ENCODE measurements around the gene MST1R.
"Not testable (repeated sequence)": the region's sequence is repeated elsewhere in the genome, so short reads cannot be mapped to it uniquely, and the experiment has no call there.

Gene MST1R

GRCh38 chr3:49926117-49926728 lies 22.6 kb upstream of the MST1R start:
- Mint-ChIP-seq H3K4me1 (peaks cover 23% of the 10 kb centered on the region), H3K4me3 (no peak overlapping the region), H3K27ac (no peak overlapping the region), H3K9me3 (no peaks in the 10 kb centered on the region), H3K36me3 (peaks cover 2% of the 10 kb centered on the region), H3K27me3 (no peaks in the 10 kb centered on the region)
- DNase-seq = no peak
- CTCF ChIA-PET = no interaction called here

GRCh38 chr3:49925485-49925884 lies 21.8 kb upstream of the MST1R start:
- no peaks in the 10 kb centered on the region for H3K27me3 Mint-ChIP-seq
- H3K27ac Mint-ChIP-seq = no peak overlapping the region
- CTCF ChIA-PET = no interaction called here
- H3K4me1 Mint-ChIP-seq = peaks cover 20% of the 10 kb centered on the region
- H3K4me3 Mint-ChIP-seq = no peak overlapping the region
- no peaks in the 10 kb centered on the region for H3K9me3 Mint-ChIP-seq
- peaks cover 2% of the 10 kb centered on the region for H3K36me3 Mint-ChIP-seq
- no peak for DNase-seq

DNA sequence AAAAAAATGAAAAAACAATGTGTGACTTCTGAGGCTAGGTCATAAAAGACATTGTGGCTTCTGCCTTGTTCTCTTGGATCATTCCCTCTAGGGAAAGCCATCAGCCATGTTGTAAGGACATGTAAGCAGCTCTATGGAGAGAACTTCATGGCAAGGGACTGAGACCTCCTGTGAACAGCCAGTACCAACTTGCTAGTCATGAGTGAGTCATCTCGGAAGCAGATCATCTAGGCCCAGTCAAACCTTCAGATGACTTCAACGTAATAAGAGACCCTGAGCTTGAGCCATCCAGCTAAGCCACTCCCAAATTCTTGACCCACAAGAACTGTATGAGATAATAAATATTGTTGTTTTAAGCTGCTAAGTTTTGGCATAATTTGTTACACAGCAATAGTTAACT lies 21.0 kb upstream of the MST1R start:
- DNase-seq = no peak
- no peaks in the 10 kb centered on the region for H3K9me3 Mint-ChIP-seq
- CTCF ChIA-PET = interaction anchor here (1.1 kb wide), 1 partner anchor 16 kb away, joined by 3 read pairs; no protein-coding TSS in a partner anchor
- peaks cover 14% of the 10 kb centered on the region for H3K4me1 Mint-ChIP-seq
- no peaks in the 10 kb centered on the region for H3K27me3 Mint-ChIP-seq
- no peak overlapping the region for H3K27ac Mint-ChIP-seq
- H3K36me3 Mint-ChIP-seq = peaks cover 5% of the 10 kb centered on the region
- no peak overlapping the region for H3K4me3 Mint-ChIP-seq

DNA sequence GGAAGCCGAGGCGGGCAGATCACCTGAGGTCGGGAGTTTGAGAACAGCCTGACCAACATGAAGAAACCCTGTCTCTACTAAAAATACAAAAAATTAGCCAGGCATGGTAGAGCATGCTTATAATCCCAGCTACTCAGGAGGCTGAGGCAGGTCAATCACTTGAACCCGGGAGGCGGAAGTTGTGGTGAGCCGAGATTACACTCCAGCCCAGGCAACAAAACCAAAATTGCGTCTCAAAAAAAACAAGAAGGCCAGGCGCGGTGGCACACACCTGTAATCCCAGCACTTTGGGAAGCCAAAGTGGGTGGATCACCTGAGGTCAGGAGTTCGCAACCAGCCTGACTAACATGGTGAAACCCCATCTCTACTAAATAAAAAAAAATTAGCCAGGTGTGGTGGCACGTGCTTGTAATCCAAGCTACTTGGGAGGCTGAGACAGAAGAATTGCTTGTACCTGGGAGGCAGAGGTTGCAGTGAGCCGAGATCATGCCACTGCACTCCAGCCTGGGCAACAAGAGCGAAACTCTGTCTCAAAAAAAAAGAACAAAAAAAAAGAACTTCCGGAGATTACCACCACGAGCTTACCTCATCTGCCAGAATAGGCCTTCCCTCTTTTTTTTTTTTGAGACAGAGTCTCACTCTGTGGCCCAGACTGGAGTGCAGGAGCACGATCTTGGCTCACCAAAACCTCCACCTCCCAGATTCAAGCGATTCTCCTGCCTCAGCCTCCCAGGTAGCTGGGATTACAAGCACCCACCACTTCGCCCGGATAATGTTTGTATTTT lies 14.3 kb upstream of the MST1R start:
- H3K36me3 Mint-ChIP-seq, H3K9me3 Mint-ChIP-seq, H3K4me1 Mint-ChIP-seq, H3K4me3 Mint-ChIP-seq, H3K27me3 Mint-ChIP-seq, DNase-seq: not testable (repeated sequence)
- H3K27ac Mint-ChIP-seq = peak overlapping the region; percentile 73
- CTCF ChIA-PET = interaction anchor here (2.0 kb wide), 1 partner anchor 10 kb away, joined by 5 read pairs; no protein-coding TSS in a partner anchor

DNA sequence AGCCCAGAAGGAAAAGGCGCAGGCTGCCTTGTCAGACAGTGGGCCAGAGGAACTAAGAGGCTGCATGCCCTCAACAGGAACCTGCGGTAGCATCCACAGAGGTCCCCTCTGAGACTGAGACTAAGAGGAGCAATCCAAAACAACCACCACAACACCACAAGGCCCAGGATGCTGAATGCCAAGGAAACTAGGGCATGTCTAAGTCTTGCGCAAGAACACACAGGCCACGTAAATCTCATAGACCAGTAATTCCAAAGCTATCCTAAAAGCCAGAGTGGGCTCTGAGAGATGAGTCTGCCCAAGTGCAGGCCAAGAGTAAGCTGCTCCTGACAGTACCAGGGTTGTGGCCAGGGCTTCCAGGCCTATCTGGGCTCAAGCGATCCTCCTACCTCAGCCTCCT lies 13.0 kb upstream of the MST1R start:
- Mint-ChIP-seq H3K4me3 (no peak overlapping the region), H3K27ac (no peak overlapping the region), H3K27me3 (no peaks in the 10 kb centered on the region), H3K9me3 (no peaks in the 10 kb centered on the region), H3K4me1 (peaks cover 5% of the 10 kb centered on the region), H3K36me3 (peaks cover 12% of the 10 kb centered on the region)
- CTCF ChIA-PET = interaction anchor here (2.0 kb wide), 1 partner anchor 9 kb away, joined by 5 read pairs; no protein-coding TSS in a partner anchor
- no peak for DNase-seq

DNA sequence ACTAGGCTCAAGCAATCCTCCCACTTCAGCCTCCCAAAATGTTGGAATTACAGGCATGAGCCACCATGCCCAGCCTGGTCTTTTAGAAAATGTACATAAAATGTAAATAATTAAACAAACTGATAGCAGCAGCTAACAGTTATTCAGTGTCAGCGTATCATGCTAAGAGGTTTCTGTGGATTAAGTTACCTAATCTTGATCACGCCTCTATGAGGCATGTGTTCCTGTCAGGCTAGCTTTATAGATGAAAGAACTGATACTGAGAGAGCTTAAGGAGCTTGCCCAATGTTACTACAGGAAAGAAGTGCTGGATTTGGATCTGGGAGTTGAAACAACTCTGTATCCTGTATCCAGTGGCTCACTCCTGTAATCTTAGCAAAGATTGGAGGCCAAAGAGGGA lies 11.2 kb upstream of the MST1R start:
- no peaks in the 10 kb centered on the region for H3K27me3 Mint-ChIP-seq
- CTCF ChIA-PET = interaction anchor here (0.7 kb wide), 1 partner anchor 243 kb away, joined by 4 read pairs; no protein-coding TSS in a partner anchor
- no peak for DNase-seq
- peaks cover 13% of the 10 kb centered on the region for H3K36me3 Mint-ChIP-seq
- H3K27ac Mint-ChIP-seq = no peak overlapping the region
- H3K9me3 Mint-ChIP-seq = no peaks in the 10 kb centered on the region
- peaks cover 5% of the 10 kb centered on the region for H3K4me1 Mint-ChIP-seq
- no peak overlapping the region for H3K4me3 Mint-ChIP-seq

DNA sequence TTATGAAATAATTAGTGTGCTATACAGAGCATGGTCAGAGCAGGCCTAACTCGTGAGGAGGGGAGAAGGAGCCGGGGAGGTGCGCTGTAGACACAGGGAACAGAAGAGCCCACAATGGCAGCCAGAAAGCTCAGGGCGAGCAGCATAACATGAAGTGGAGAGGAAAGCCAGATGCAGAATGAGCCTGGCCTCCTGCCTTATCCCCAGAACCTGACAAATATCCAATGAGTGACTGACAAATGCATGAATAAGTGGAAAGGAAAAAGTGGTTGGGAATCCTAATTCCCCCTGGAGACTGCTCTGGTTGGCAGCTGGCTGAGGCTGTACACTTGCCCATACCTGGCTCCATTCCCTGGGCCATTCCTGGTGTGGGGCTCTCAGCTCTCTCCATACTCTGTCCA lies 9.2 kb upstream of the MST1R start:
- CTCF ChIA-PET = interaction anchor here (0.5 to 1.5 kb wide), 2 partner anchors 74 to 134 kb away, joined by 3 to 6 read pairs; no protein-coding TSS in a partner anchor
- H3K27me3 Mint-ChIP-seq = no peaks in the 10 kb centered on the region
- no peaks in the 10 kb centered on the region for H3K4me1 Mint-ChIP-seq
- DNase-seq = no peak
- no peak overlapping the region for H3K27ac Mint-ChIP-seq
- H3K9me3 Mint-ChIP-seq = no peaks in the 10 kb centered on the region
- H3K36me3 Mint-ChIP-seq = peaks cover 13% of the 10 kb centered on the region
- no peak overlapping the region for H3K4me3 Mint-ChIP-seq

- Mint-ChIP-seq H3K4me1 (peaks cover 7% of the 10 kb centered on the region), H3K27ac (no peak overlapping the region), H3K27me3 (no peaks in the 10 kb centered on the region), H3K4me3 (no peak overlapping the region), H3K9me3 (no peaks in the 10 kb centered on the region), H3K36me3 (peaks cover 8% of the 10 kb centered on the region)
- CTCF ChIA-PET = interaction anchor here (1.0 kb wide), 1 partner anchor 110 kb away, joined by 3 read pairs; no protein-coding TSS in a partner anchor
- DNase-seq = no peak
Observed at GRCh38 chr3:49911611-49912010, 7.9 kb upstream of the MST1R start.

DNA sequence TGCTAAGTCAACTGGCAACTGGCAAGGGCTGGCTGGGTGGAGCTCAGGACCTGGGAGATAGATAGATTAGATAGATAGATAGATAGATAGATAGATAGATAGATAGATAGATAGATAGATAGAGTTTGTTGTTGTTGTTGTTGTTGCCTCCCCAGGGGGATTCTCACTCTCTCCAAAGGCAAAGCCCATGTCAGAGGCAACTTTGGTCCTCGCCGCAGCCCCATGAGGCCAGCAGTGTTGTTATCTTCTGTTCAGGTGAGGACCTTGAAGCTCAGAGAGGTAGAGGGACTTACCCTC lies 7.4 kb upstream of the MST1R start:
- Mint-ChIP-seq H3K27ac (no peak overlapping the region), H3K4me3 (no peak overlapping the region), H3K4me1 (peaks cover 12% of the 10 kb centered on the region), H3K36me3 (peaks cover 7% of the 10 kb centered on the region), H3K9me3 (no peaks in the 10 kb centered on the region), H3K27me3 (no peaks in the 10 kb centered on the region)
- CTCF ChIA-PET = interaction anchor here (1.0 kb wide), 1 partner anchor 110 kb away, joined by 3 read pairs; no protein-coding TSS in a partner anchor
- DNase-seq = no peak

- Mint-ChIP-seq H3K27ac (no peak overlapping the region), H3K36me3 (peaks cover 7% of the 10 kb centered on the region), H3K4me3 (no peak overlapping the region), H3K9me3 (no peaks in the 10 kb centered on the region), H3K27me3 (no peaks in the 10 kb centered on the region), H3K4me1 (peaks cover 17% of the 10 kb centered on the region)
- CTCF ChIA-PET = interaction anchor here (0.9 to 1.0 kb wide), 2 partner anchors 70 to 109 kb away, joined by 3 read pairs; no protein-coding TSS in a partner anchor
- DNase-seq = no peak
Observed at GRCh38 chr3:49910409-49911123, 6.9 kb upstream of the MST1R start.

DNA sequence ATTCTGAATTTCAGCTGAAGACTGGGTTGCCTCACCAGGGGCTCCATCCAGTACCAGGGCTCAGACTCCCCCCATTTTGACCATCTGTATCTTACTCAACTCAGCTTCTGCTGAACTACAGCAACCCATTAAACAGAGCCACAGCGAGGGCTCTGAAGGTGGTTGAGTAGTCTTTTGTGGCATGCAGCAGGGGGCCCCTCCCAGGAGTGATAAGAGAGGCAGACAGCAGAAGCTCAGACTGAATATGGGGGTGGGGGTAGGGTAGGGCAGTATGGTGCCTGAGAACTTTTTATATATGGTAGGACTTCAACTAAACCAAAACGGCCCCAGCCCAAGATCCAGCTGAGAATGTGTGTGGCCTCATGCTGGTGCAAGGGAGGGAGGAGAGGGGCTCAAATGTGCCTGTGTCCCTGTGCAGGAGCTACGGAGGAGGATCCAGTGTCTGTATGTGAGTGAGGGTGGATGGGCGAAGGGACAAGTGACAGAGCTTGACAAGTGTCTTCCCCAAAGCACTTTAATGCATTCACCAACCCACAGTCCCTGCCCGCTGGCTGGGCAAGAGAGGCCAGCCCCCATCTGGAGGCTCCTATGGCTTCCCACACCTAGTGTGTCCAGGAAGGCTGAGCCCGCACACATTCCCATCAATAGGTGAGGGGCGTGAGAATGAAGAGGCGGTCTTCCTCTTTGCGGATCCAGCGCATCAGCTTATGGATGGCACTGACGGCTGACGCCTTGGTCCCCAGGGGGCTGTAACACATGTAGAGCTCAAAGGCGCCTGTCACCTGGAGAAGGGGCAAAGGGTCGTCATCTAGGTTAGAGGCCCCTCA lies 4.9 kb upstream of the MST1R start:
- H3K4me3 Mint-ChIP-seq = no peak overlapping the region
- no peaks in the 10 kb centered on the region for H3K9me3 Mint-ChIP-seq
- DNase-seq = no peak
- peaks cover 35% of the 10 kb centered on the region for H3K4me1 Mint-ChIP-seq
- no peaks in the 10 kb centered on the region for H3K27me3 Mint-ChIP-seq
- CTCF ChIA-PET = interaction anchor here (0.9 to 1.6 kb wide), 4 partner anchors 8 to 105 kb away, joined by 3 to 8 read pairs (median 4); no protein-coding TSS in a partner anchor
- no peak overlapping the region for H3K27ac Mint-ChIP-seq
- peaks cover 9% of the 10 kb centered on the region for H3K36me3 Mint-ChIP-seq

- Mint-ChIP-seq H3K4me3 (peak overlapping the region; percentile 14), H3K27ac (peak overlapping the region; percentile 92), H3K27me3 (no peaks in the 10 kb centered on the region), H3K36me3 (peaks cover 6% of the 10 kb centered on the region), H3K4me1 (peaks cover 44% of the 10 kb centered on the region), H3K9me3 (no peaks in the 10 kb centered on the region)
- CTCF ChIA-PET = interaction anchor here (0.8 to 2.3 kb wide), 12 partner anchors 10 to 366 kb away, joined by 3 to 9 read pairs (median 4); partner anchors contain the start of genes AMIGO3, INKA1 and IP6K1
- peak; percentile 72 for DNase-seq
Observed at GRCh38 chr3:49906073-49906743, 2.5 kb upstream of the MST1R start.

DNA sequence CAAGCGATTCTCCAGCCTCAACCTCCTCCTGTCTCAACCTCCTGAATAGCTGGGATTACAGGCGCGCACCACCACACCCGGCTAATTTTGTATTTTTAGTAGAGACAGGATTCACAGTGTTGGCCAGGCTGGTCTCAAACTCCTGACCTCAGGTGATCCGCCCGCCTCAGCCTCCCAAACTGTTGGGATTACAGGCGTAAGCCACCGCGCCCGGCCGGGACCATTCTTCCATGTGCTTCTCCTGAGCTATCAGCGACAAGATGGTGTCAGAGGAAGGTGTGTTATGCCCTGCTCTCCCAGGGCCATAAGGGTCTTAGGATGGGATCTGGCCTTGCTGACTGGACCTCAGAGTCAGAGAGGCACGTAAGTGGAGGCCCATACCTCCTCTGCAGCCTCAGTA lies 775 bp upstream of the MST1R start:
- not testable (repeated sequence) for H3K27me3 Mint-ChIP-seq, DNase-seq, H3K36me3 Mint-ChIP-seq, H3K9me3 Mint-ChIP-seq
- Mint-ChIP-seq H3K4me1 (peaks cover 46% of the 10 kb centered on the region), H3K27ac (peak overlapping the region; percentile 87), H3K4me3 (peak overlapping the region; percentile 86)
- CTCF ChIA-PET = interaction anchor here (1.2 kb wide), 1 partner anchor 19 kb away, joined by 4 read pairs; no protein-coding TSS in a partner anchor
